Activated naive CD4-positive, alpha-beta T cell (primary cell): Measurements from ENCODE around the gene HSPA4.

ENCODE experiments used
- DNase-seq, 4 experiments: peaks; one replicate each; lab custom pipeline; 2025; lab: John Stamatoyannopoulos, UW

Gene HSPA4

DNA sequence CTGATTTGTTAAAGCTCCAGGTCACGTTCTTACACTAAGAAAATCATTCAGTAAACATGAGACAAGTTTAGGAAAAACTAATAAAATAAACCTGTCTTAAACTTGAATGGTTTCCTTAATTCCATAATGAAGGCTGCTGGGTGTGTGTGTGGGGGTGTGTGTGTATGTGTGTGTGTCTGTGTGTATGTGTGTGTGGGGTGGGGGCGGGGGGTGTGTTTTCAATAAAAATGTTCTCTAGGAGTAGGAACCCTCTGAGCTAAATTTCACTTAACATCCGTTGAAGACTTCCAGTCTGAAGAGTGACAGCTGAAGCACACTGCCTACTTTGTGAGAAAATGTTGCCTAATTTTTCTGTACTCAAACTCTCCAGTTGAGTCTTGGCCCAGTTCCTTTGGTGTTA is 54.5 kb downstream of the HSPA4 start:
- DNase-seq = no peak

DNA sequence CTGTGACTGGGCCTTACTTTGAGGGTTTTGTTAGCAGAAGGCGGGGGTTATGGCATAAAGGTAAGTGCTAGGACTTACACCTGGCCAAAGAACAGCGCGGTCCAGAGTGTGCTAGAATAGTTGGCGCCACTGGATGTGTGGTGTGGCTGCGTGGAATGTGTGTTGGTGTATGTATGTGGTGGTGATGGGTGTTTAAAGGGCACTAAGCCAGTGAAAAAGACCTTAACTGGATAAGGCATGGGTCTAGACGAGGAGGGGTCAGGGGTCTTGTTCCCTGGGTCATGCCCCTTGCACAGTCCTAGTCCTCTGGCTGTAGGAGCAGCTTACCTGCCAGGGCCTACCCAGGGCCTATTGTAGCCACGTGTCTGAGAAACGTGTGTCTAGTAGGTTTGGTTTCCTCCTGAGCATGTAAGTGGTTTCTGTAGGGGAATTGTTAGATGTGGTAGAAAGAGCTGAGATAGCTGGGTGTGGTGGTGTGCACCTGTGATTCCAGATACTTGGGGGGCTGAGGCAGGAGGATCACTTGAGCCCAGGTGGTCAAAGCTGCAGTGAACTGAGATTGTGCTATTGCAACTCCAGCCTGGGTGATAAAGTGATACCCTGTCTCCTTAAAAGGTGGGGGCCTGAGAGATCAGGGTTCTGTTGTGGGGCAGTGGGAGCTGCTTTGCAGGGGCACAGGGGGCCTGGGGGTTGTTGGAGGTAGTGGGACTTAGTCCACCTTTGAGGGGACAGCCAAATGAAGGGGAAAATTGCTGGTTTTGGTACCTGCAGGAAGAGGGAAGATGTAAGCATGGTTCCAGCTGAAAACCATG is 55.2 kb downstream of the HSPA4 start:
- DNase-seq = no peak

DNA sequence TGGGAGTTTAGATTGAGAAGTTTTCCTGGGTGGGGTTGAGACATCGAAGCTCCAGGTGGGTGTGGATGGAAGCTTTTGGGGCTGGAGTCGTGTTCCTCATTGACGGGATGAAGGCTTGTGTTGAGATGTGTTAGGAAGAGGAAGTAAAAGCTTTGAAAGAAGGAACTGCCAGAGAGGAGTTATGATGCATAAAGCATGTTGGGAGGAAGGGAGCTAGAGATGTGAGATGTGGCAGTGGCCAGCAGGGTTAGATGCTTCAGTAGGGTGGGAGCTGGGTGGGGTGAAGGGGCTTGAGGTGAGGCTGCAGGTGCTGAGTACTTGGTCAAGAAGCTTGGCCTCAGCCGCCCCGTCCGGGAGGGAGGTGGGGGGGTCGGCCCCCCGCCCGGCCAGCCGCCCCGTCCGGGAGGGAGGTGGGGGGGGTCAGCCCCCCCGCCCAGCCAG is 56.7 kb downstream of the HSPA4 start:
- DNase-seq = no peak

DNA sequence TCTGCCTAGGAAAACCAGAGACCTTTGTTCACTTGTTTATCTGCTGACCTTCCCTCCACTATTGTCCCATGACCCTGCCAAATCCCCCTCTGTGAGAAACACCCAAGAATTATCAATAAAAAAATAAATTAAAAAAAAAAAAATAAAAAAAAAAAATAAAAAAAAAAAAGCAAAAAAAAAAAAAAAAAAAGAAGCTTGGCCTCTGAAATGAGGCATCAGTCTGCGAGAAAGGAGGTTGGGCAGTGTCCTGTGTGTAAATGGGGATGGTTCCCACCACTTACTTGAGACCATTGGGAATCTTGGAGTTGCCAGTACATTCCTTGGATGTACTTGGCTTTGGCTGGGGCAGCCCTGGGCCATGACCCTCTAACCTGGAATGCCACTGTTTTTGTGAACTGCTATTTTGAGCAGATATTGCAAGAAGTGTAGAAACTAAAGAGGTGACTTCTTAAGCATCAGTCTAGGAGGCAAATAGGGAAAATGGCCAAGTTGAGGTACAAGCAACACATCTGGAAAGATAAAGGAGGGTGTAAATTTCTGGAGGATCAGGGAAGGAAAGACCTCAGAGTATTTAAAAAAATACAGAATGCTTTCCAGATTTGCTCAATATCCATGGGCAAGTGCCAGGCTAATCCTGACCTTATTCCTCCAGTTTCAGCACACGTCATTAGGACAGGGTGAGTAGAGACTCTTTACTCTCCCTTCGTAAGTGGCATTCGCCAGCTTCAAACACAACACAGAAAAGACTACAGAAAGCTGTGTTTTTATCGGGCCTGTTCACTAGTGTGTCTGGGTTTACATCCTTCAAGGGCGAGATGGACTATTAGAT is 58.1 kb downstream of the HSPA4 start:
- no peak for DNase-seq

DNA sequence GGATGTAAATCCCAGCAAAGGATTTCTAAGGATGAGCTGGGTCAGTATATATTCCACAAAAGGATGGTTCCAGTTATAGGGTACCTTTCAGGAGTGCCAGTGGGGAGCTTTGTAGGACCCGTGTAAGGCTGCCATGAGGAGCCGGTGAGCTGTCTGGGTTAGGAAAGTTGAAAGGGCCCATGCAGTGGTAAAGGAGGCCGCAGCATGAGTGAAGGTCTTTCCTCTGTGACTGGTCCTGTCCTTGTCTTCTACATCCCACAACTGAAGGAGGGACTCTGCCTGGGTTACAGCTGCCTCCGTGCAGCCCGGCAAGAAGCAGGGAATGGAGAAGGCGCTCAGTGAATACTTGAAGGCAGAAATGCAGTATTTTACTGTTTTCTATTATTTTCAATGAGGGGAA is 58.9 kb downstream of the HSPA4 start:
- no peak for DNase-seq

DNA sequence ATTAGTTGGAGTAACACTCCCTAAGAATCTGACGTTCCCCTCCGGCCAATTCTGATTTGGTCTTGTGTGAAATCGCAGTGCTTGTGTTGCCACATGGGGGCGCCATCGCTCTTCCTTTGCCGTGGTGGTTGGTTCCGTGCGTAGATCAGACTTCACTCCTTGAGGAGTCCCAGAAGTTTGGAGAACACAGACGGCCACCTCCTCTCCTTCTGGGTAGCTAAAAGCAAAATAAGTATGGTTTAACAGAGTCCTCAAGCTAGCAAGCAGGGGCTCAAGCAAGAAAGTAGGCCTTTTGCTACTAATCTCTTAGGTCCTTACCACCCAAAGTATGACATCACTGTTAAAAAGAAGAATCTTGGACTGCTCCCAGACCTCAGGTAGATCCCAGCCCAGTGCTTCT is 59.5 kb downstream of the HSPA4 start:
- DNase-seq = peak; percentile 37 to 75 (median 62)

DNA sequence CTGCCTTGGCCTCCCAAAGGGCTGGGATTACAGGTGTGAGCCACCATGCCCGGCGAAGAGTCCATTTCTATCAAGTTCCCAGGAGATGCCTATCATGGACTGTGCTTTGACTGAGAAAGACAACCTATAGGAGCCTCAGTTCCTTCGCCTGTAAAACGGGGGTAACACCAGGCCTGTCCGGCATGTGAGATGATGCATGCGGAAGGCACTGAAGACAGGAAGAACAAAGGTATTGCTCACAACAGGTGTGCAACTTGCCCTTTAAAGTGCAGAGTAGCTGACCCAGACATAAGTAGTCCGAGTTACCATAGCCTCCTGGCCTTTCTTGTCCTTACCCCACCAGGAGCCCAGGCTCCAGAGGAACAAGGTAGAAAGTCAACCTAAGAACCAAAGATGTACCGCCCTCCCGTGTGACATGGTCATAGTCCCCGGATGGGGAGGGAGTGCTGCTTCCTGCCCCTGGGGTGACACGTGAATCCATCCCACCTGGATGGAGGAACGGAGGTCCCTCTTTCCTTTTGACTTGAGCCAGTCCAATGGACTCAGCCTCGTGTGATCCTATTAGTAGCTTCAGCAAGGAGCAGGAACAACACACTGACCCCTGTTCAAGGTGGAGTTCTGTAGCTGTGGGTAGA is 60.3 kb downstream of the HSPA4 start:
- DNase-seq = no peak

DNA sequence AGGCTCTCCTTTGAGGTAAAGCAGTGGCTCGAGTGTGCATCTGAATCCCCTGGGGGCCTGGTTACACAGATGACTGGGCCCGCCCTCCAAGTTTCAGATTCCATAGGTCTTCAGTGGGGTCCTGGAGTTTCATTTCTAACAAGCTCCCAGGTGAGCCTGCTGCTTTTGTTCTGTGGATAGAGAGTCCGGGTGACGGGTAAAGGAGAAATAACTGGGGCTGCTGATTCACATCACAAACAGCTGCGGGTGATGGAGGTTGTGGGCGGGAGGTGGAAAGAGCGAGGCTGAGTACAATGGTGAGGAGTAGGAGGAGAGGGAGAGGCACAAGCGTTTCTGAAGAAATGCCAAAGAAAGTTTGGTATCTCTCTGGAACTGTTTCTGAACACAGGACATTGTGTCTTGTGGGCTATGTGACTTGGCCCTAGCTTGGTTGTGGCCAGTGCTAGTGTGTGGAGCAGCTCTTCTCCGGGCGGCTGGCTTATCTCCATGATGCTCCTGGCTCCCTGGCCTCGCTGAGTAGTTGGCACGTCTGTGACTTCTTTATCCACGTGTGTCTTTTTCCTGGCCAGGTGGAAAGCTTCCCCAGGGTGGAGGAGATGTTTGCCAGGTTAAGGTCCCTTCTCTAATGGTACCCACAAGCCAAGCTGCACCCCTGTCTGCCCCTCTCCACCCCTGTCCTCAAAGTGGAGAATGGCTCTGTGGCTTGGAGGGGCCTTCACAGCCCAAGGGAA is 61.7 kb downstream of the HSPA4 start:
- DNase-seq = no peak

DNA sequence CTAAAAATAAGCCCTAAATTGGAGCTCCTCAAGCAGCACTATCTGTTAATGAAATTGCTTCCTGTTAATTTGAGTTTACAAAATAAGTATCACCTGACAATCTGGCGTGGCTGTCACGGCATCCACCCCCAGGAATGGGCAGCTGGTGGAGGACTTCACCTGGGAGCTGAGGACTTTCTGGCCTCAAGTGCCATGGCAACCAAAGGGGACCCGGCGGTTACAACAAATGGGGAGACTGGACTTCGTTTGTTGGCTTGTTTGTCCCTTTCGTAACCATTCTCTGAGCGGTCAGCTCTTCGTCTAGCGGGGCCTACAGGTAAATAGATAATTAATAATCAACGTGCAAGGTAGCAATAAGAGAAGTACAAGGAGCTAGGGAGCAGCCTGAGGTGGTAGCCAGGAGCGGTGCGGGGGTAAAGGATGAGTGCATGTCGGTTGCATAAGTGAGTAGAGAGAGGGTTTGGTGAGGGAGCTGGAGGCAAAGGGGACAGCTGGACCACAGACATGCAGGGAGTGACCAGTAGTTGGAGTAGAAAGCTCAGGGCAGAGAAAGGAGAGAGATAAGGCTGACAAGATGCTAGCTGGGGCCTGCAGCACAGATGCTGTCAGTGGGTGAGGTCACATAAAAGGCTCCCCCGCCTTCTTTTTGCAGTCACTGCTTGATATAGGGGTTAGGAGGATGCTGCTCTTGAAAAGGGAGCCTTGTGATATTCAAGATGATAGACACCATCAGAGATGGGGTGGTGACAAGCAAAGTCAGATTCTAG is 62.5 kb downstream of the HSPA4 start:
- no peak for DNase-seq

DNA sequence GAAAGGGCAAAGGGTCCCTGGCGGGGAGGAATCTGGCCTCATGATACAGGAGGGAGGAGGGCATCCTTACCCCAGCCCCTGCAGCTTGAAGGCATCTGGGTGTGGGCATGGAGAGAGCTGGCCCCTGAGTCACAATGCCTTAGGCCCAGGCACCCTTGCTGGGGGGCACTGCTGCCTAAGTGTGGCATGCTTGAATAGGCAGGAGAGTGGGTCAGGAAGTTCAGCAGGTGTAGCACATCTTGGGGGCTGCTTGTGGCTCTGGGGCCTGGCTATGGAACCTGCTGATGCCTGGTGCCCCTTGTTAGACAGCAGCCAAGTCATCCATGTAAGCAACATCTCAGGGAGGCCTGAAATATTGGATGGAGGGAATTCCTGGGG is 63.1 kb downstream of the HSPA4 start:
- no peak for DNase-seq

DNA sequence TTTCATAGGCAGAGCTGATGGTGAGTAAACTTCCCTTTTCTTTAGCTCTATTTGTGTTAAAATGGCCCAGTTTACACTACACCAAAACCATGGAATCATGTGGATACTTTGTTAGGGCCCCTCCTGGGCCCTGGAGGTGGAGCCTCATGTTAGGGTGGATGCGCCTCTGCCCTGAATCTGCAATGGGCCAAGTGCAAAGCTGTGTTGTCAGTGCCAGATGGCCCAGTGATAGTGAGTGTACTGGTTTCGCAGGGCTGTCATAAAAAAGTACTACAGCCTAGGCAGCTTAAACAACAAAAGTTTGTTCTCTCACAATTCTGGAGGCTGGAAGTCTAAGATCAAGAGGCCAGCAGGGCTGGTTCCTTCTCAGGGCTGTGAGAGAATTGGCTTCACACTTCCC is 64.8 kb downstream of the HSPA4 start:
- no peak for DNase-seq

DNA sequence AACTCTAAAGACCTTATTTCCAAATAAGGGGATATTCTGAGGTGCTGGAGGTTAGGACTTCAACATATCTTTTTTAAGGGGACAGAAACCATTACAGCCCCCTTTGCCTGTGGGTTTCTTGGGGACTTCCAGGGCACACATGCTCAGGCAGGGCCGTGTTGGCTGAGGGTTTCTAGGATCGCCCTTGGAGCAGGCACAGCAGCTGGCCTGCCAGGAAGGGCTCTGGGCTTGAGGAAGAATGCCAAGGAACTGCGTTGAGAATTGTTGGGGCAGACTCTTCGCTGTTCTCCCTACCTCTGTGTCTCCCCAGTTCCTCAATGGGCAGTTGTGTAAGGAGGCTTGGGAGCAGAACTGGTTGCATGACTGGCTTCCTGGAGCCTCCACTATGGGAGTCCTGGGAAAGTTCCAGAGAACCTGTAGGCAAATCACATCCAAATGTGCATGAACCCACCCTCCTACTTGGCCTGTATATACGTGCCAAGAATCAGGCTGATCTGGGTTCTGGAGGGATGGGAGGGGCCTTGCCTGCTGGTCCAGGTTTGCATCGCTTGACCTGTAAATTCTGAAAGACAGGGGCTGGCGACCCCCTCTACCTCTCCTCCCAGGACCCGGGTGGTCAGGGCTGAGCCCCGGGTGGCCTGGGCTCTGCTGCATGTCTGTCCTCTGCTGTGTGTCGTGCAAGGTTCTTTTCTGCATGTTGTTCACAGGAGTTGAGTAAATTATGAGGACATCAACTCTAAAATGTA is 65.5 kb downstream of the HSPA4 start:
- DNase-seq = no peak

DNA sequence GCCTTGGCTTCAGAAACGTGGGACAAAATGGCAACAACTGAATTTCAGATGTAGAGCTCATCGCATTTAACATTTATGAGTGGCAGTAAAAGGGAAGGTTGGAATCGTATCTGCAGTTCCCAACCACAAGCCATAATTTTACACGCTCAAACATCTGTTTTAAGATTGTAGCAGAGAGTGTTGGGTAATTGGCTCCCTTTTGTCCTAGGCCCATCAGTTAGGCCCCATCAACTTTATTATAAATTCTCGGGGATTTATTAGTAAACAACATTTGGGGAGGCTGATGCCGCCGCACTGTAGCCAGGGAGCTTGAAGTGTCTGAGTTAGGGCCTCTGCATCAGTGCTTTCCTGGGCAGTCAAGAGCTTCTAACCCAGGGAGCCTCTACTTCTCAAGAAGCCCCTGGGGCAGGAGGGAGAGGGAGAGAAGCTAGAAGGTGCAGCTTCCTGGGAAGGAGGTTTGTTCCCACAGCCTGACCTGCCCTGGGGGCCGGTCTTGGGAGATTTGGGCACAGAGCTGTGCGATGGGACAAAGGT is 66.2 kb downstream of the HSPA4 start:
- no peak for DNase-seq

DNA sequence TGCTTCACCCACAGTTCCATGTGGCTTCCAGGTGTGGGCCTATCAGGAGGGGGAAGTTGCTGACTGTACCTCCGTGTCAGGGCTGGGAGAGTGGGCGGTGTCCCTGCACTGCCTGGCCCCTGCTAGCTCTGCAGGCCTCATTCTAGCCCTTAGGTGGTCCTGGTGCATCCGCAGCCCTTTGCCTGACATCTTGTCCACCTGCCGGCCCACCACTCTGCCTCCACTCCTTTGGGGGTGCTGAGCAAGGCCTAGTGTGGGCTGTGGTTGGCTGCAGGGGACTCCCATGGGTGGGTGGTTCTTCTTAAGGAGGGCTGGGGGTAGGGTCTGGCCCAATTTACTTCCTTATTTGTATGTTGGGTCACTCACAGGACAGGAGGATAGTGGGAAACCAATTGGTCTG is 66.9 kb downstream of the HSPA4 start:
- DNase-seq = no peak

DNA sequence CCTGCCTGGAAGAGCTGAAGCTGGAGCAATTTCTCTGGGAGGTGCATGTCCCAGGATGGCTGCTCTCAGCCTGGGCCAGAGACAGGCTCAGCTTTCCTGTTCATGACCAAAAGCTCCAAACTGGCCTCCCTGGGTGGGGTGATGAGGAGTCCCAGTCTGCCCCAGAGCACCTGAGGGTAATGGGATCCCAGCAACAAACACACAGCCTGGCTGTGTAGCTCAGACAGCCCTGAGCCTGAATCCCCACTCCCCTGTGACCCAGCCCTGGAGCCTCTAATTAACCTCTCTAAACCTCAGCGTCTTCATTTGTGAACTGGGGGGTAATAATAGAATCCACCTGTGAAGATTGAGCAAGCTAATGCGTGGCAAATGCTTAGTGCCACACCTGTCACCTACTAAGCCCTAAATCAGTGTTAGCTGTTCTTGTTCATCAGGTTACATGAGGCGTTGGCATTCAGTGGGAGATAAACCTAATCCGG is 67.5 kb downstream of the HSPA4 start:
- no peak for DNase-seq

DNA sequence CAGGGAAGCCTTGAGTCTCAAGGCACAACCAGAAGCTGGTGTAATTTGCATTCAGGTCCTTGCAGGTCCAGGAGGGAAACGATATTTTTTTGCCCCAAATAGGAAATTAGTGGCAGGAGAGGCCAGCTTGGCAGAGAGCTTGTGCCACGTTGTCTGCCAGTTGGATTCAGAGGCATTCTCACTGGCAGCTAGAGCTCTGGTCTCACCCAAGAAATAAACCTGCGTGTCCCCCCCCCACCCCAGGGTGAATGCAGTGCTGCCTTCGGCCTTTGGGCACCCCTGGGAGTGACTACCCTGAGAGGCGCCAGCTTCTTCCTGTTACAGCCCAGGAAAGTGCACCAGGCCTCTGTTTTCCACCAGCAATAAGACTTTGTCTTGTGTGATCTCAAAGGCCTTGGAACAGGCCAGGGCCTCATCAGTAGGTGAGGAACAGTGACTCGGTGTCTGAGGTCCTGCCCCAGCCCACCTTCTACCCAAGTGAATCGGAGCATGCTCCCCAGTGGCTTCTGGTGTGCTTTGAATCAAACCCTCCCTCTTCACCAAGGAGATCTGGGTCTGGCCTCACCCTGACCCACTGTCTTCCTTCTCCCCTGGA is 68.4 kb downstream of the HSPA4 start:
- DNase-seq = no peak

DNA sequence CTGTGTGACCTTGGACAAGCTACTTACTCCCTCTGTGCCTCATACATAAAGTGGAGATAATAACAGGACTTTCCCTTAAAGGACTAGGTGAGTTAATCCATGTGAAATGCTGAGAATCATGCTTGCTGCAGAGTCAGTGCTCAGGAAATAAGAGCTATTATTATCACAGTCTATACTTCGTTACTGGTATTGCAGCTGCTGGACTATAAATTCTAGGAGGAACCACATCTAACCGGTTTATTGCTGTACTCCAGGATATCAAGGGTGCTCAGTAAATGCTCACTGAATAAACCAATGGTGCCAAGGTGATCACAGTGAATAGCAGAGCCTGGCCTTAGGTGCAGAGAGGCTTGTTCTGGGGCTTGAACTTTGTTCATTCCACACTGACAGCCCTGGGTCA is 69.3 kb downstream of the HSPA4 start:
- no peak for DNase-seq

DNA sequence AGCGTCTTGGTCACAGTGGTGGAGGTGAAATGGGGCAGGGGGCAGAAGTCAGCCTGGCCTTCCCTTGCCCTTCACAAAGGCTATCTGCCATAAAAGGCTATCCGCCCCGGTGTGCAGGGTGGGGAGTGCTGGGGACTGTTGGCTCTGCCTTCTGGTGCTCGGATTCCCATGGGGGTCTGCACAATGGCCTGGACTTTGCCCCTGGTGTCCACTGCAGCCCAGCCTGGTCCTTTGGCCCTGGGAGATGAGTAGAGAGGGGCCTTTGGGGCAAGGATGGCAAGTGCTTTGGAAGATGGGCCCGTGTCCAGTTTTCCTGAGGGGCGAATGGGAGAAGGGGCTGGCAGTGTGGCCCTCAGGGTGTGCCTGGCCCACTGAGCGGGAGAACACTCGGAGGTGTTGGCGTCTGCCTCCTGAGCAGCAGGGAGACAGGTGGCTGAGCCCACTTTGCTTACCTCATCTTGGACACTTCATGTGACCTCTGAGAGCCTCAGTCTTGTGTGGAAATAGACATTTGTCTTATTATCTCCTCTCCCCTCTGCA is 69.9 kb downstream of the HSPA4 start:
- DNase-seq = no peak

DNA sequence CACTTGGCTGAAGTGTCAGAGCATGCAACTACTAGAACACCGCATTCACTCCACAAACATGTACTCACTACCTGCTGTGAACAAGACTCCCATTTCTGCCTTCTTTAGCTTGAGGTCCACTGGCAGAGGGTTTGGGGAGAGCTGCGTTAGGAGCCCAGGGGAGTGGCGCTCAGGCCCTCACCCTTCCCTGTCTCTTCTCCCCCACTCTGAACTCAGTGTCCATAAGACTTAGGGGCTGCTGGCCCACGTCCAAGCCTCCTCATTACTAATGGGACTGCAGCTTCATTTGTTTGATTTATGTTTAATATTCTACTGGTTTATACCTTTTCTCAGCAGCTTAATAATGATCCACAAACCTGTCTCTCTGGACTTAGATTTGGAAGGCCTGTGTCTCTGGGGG is 70.9 kb downstream of the HSPA4 start:
- no peak for DNase-seq

DNA sequence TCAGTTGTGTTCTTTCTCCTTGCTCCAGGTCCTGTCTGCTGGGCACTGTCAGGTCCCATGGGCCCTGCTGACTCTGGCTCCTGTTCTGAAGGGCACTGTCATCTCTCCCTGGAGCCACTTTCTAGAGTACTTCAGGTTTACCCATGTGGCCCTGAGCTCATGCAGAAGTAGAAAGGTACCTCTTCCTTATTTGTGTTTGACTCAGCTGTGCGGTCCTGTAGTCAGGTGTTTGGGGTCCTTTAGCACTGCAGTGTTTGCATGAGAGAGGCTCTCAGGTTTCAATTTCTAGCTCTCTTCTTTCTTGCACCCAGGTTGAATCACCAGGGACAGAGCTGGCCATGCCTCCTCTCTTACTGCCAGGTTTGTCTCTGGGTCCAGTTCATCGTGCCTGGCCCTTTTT is 71.5 kb downstream of the HSPA4 start:
- DNase-seq = no peak
